IMR-90 (cell line): ENCODE results near the gene TRPM4.

Experiments
- POLR2A ChIP-seq: IDR thresholded peaks from 2 replicates; pipeline ENCODE4 v1.6.1; 2012; ENCODE audit warnings: mild to moderate bottlenecking, low read depth, low read length
- RAD21 ChIP-seq: IDR thresholded peaks from 2 replicates; pipeline ENCODE4 v1.6.1; 2012; ENCODE audit warnings: low read length, improper control_type of control experiment
- TF ChIP-seq, protein P1 (sequence below): conservative IDR thresholded peaks from 2 replicates; pipeline ENCODE4 v1.5.1; 2012; ENCODE audit warnings: mild to moderate bottlenecking, low read depth, low read length, improper control_type of control experiment

- TF ChIP-seq, protein P1, sequence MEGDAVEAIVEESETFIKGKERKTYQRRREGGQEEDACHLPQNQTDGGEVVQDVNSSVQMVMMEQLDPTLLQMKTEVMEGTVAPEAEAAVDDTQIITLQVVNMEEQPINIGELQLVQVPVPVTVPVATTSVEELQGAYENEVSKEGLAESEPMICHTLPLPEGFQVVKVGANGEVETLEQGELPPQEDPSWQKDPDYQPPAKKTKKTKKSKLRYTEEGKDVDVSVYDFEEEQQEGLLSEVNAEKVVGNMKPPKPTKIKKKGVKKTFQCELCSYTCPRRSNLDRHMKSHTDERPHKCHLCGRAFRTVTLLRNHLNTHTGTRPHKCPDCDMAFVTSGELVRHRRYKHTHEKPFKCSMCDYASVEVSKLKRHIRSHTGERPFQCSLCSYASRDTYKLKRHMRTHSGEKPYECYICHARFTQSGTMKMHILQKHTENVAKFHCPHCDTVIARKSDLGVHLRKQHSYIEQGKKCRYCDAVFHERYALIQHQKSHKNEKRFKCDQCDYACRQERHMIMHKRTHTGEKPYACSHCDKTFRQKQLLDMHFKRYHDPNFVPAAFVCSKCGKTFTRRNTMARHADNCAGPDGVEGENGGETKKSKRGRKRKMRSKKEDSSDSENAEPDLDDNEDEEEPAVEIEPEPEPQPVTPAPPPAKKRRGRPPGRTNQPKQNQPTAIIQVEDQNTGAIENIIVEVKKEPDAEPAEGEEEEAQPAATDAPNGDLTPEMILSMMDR, result no peak
- TF ChIP-seq RAD21, result no peak
- no peak for TF ChIP-seq POLR2A
Measured at GRCh38 chr19:49231804-49232203, 74.2 kb downstream of the TRPM4 start.
